Thyroid gland (tissue), 4 donors: ENCODE data around the gene ZNF219.

Experiments
- POLR2A ChIP-seq, 2 donors: fragments of 450-650 bp; IDR thresholded peaks; one replicate each; pipeline ENCODE4 v1.6.1; 2017; ENCODE audit warnings: antibody characterized with exemption in 2 of 2, mild to moderate bottlenecking in 2 of 2, moderate library complexity in 1 of 2
- TF ChIP-seq, protein P1 (sequence below), 6 experiments: fragments of 200-600 bp in 3 of 6; fragments of 450-650 bp in 3 of 6; sonication (generic) in 3 of 6; IDR thresholded peaks; one replicate each; pipeline ENCODE4 v1.5.1; 2016 to 2019; ENCODE audit warnings: antibody characterized with exemption in 6 of 6, mild to moderate bottlenecking in 2 of 6, inconsistent platforms in 1 of 6, moderate library complexity in 1 of 6

DNA sequence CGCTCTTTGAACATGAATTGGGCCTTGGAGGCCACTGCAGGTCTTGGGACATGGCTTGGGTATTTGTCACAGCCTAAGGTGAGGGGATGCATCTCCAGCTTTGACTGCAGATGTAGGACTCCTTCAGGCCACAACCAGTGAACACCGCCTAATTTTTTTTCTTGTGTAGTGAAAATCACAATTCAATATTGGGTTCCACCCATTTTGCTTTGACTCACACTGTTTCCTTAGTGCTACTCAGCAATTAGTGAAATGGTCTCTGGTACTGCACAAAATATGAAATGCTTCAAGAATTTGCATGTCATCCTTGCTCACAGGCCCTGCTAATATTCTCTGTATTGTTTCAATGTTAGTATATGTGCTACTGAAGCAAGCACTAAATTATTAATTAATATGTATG lies 14.9 kb upstream of the ZNF219 start:
- TF ChIP-seq, protein P1, sequence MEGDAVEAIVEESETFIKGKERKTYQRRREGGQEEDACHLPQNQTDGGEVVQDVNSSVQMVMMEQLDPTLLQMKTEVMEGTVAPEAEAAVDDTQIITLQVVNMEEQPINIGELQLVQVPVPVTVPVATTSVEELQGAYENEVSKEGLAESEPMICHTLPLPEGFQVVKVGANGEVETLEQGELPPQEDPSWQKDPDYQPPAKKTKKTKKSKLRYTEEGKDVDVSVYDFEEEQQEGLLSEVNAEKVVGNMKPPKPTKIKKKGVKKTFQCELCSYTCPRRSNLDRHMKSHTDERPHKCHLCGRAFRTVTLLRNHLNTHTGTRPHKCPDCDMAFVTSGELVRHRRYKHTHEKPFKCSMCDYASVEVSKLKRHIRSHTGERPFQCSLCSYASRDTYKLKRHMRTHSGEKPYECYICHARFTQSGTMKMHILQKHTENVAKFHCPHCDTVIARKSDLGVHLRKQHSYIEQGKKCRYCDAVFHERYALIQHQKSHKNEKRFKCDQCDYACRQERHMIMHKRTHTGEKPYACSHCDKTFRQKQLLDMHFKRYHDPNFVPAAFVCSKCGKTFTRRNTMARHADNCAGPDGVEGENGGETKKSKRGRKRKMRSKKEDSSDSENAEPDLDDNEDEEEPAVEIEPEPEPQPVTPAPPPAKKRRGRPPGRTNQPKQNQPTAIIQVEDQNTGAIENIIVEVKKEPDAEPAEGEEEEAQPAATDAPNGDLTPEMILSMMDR (IDR thresholded peaks at IDR 0.05): no peak
- TF ChIP-seq POLR2A (IDR thresholded peaks at IDR 0.05): no peak
